Tibial artery (tissue), 4 donors: ENCODE measurements around the gene FAM149A.

Experiments
- DNase-seq, 2 donors: peaks; one replicate each; pipeline ENCODE4 v3.0.0-alpha.2; 2019
- H3K27ac ChIP-seq, 2 donors: fragments of 200-600 bp; sonication (generic) in 1 of 2; 1 replicate in 1 of 2; 2 replicates in 1 of 2; pipeline ENCODE4 v1.5.1; 2018 to 2019; ENCODE audit warnings: mild to moderate bottlenecking in 1 of 2
- H3K27me3 ChIP-seq, 2 donors: fragments of 200-600 bp; sonication (generic) in 1 of 2; one replicate each; pipeline versions ENCODE4 v1.5.1 to v1.6.0; 2016 to 2019
- H3K36me3 ChIP-seq, 3 donors: fragments of 200-600 bp; sonication (generic) in 2 of 3; one replicate each; pipeline ENCODE4 v1.5.1; 2016 to 2019; ENCODE audit warnings: mild to moderate bottlenecking in 2 of 3
- H3K4me1 ChIP-seq, 4 donors: fragments of 200-600 bp; sonication (generic) in 2 of 4; 1 replicate in 3 of 4; 2 replicates in 1 of 4; pipeline ENCODE4 v1.5.1; 2016 to 2019
- H3K4me3 ChIP-seq, 2 donors: fragments of 200-600 bp; sonication (generic) in 1 of 2; 1 replicate in 1 of 2; 2 replicates in 1 of 2; pipeline ENCODE4 v1.5.1; 2018 to 2019; ENCODE audit warnings: mild to moderate bottlenecking in 2 of 2
- H3K9me3 ChIP-seq, 3 donors: fragments of 200-600 bp; sonication (generic) in 1 of 3; one replicate each; pipeline ENCODE4 v1.5.1; 2016 to 2019
- intact Hi-C: fragments of 100-400 bp; cut with DNase I; formaldehyde crosslinking; loops from one replicate; pipeline ENCODE4 v1.15.0; 2023; ENCODE audit warnings: low total_unique reads
- TF ChIP-seq, protein P1 (sequence below), 2 experiments: fragments of 200-600 bp in 1 of 2; fragments of 450-650 bp in 1 of 2; IDR thresholded peaks; one replicate each; pipeline ENCODE4 v1.5.1; 2017 to 2019; ENCODE audit warnings: antibody characterized with exemption in 2 of 2, mild to moderate bottlenecking in 1 of 2, moderate library complexity in 1 of 2

Gene FAM149A

GRCh38 chr4:186104114-186104889 is at the start of gene FAM149A:
TSS of gene FAM149A (plus strand) at chr4:186104704.
- H3K36me3 ChIP-seq, result no peaks in the 10 kb centered on the region
- peak within 1 kb of the TSS in 1 of 2 donors; percentile 21 for H3K27ac ChIP-seq
- H3K4me1 ChIP-seq, result peaks cover 0 to 18% (median 12%) of the 10 kb centered on the region in 4 donors
- H3K4me3 ChIP-seq, result peak within 1 kb of the TSS; percentile 39 to 73
- TF ChIP-seq, protein P1, sequence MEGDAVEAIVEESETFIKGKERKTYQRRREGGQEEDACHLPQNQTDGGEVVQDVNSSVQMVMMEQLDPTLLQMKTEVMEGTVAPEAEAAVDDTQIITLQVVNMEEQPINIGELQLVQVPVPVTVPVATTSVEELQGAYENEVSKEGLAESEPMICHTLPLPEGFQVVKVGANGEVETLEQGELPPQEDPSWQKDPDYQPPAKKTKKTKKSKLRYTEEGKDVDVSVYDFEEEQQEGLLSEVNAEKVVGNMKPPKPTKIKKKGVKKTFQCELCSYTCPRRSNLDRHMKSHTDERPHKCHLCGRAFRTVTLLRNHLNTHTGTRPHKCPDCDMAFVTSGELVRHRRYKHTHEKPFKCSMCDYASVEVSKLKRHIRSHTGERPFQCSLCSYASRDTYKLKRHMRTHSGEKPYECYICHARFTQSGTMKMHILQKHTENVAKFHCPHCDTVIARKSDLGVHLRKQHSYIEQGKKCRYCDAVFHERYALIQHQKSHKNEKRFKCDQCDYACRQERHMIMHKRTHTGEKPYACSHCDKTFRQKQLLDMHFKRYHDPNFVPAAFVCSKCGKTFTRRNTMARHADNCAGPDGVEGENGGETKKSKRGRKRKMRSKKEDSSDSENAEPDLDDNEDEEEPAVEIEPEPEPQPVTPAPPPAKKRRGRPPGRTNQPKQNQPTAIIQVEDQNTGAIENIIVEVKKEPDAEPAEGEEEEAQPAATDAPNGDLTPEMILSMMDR (IDR thresholded peaks at IDR 0.05), result no peak
- DNase-seq, result peak in 1 of 2 donors; percentile 38
- H3K9me3 ChIP-seq, result no peaks in the 10 kb centered on the region
- peaks cover 0 to 14% of the 10 kb centered on the region in 2 donors for H3K27me3 ChIP-seq
- intact Hi-C loops, result no loop called here

DNA sequence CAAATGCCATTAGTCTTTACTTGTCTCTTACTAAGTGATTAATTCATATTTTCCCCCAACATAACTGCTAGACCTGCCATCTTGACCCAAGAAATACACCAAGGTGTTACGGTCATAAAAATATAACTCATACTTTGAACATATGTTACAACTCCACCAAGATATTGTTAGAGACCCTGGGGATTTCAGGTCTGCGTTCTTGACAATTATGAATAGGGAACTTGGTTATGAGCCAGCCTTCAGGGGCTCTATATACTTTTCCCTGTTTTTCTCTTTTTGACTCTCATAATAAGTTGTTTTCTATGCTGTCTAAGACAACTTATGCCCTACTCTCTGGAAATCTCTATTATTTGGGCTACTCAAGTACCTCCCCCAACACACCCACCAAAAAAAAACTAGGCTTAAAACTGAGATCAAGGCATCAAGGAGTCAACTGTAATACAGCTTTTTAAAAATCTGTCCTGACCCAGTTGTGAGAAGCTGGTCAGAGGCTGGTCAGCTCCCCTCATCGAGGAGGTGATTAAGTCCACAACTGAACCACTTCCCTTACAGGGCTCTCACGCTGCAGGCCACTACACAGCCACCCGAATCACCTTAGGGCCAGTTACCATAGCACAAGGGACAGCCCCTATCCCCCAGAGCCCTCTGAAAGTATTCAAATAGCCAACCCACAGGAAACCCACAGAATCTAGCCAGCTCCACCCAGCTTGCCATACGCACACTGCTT is 46.1 kb upstream of the FAM149A start:
- Histone ChIP-seq H3K27me3 (no peaks in the 10 kb centered on the region), H3K4me3 (no peak overlapping the region), H3K36me3 (no peaks in the 10 kb centered on the region), H3K4me1 (no peaks in the 10 kb centered on the region), H3K27ac (no peak overlapping the region), H3K9me3 (no peaks in the 10 kb centered on the region)
- TF ChIP-seq, protein P1 (IDR thresholded peaks at IDR 0.05), result no peak
- no peak for DNase-seq
- intact Hi-C loops, result no loop called here

- H3K4me3 ChIP-seq, result no peak overlapping the region
- no peaks in the 10 kb centered on the region for H3K36me3 ChIP-seq
- intact Hi-C loops, result no loop called here
- no peak for DNase-seq
- TF ChIP-seq, protein P1 (IDR thresholded peaks at IDR 0.05), result no peak
- no peak overlapping the region for H3K27ac ChIP-seq
- H3K9me3 ChIP-seq, result no peaks in the 10 kb centered on the region
- H3K27me3 ChIP-seq, result no peaks in the 10 kb centered on the region
- no peaks in the 10 kb centered on the region for H3K4me1 ChIP-seq
These were observed 45.6 kb upstream of the FAM149A start for GRCh38 chr4:186058980-186059316.

DNA sequence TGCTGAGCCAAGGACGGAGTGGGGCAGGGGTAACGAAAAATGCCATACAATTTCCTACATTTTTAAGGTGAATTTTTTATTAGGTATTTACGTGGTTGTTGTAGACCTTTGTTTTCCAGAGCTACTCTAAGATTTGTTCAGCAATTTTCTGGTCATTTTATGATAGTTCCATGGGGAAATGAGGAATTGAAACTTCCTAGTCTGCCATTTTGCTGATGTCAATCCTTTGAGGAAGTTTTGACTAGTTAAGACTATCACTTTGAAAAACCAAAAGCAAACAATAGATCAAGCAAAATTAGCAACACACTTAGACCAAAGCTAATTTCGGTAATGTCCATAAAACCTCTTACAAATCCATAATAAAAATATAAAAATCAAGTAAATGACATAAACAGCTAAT is 42.6 kb upstream of the FAM149A start:
- H3K27ac ChIP-seq, result no peak overlapping the region
- DNase-seq, result no peak
- no peak overlapping the region for H3K4me3 ChIP-seq
- no peaks in the 10 kb centered on the region for H3K27me3 ChIP-seq
- intact Hi-C loops, result no loop called here
- TF ChIP-seq, protein P1 (IDR thresholded peaks at IDR 0.05), result no peak
- H3K9me3 ChIP-seq, result no peaks in the 10 kb centered on the region
- no peaks in the 10 kb centered on the region for H3K4me1 ChIP-seq
- no peaks in the 10 kb centered on the region for H3K36me3 ChIP-seq

- Histone ChIP-seq H3K27me3 (no peaks in the 10 kb centered on the region), H3K36me3 (no peaks in the 10 kb centered on the region), H3K9me3 (no peaks in the 10 kb centered on the region), H3K27ac (peak overlapping the region; percentile 61 to 63), H3K4me1 (peaks cover 0 to 6% (median 0%) of the 10 kb centered on the region in 4 donors), H3K4me3 (peak overlapping the region; percentile 51 to 56)
- intact Hi-C loops, result no loop called here
- DNase-seq, result peak; percentile 54 to 85
- TF ChIP-seq, protein P1 (IDR thresholded peaks at IDR 0.05), result peak; percentile 32 to 52
These were observed 36.6 kb upstream of the FAM149A start for GRCh38 chr4:186067757-186068385.
